ENCODE results near the gene ENPP6. TPM values are rescaled to one million over a fixed set of nuclear protein-coding genes. Genes with fewer than 3 reads are reported as not detected.

The ENPP6 gene
- total RNA-seq, 3 donors from 2014 or later (not counting 1 experiment from before 2014, with no cell fraction given) = 0.23 TPM; not detected in 2

DNA sequence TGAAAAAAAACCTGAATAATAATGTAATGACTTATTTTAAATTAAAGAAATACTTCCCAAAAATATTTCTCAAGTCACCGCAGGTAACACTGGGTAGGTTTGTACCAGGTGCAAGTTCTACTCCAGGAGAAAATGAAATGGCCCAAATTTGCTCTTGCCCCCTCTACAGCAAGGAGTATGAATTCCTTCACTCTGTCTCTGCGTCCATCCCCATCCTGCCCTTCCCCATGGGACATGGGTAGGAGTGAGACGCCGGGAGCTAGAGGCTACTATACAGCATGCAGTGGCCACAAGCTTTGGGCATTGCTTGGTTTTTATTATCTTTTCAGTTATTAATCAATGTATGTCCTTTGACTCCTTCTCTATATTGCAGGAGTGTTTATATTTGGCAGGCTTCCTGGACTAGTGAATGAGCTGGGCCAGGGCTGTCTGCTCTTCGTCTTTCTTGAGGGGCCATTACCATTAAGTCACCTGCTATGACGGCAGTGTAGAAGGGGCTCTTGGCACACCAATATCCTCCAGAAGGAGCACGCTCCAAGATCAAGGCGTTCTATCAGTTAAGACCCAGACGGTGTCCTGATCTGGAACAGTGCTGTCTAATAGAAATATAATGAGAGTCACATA is 149.6 kb downstream of the ENPP6 start:
- Histone ChIP-seq H3K4me3 (ENCODE audit: low read length) (no peak overlapping the region), H3K27ac (ENCODE audit: low read length) (no peak overlapping the region), H3K4me1 (ENCODE audit: control insufficient read depth, insufficient read depth, low read length) (no peaks in the 10 kb centered on the region), H3K36me3 (ENCODE audit: control insufficient read depth, insufficient read depth, low read length) (no peaks in the 10 kb centered on the region), H3K9me3 (ENCODE audit: control insufficient read depth, insufficient read depth, low read length) (no peaks in the 10 kb centered on the region), H3K27me3 (ENCODE audit: control insufficient read depth, insufficient read depth, low read length) (no peaks in the 10 kb centered on the region)
- H3K27me3 Mint-ChIP-seq (ENCODE audit: low read depth in 2 of 2) = peaks cover 2 to 23% of the 10 kb centered on the region in 2 donors
- H3K4me3 Mint-ChIP-seq = no peak overlapping the region
- H3K9me3 Mint-ChIP-seq = peaks cover 0 to 2% of the 10 kb centered on the region in 2 donors
- no peaks in the 10 kb centered on the region for H3K4me1 Mint-ChIP-seq
- TF ChIP-seq, protein P1, sequence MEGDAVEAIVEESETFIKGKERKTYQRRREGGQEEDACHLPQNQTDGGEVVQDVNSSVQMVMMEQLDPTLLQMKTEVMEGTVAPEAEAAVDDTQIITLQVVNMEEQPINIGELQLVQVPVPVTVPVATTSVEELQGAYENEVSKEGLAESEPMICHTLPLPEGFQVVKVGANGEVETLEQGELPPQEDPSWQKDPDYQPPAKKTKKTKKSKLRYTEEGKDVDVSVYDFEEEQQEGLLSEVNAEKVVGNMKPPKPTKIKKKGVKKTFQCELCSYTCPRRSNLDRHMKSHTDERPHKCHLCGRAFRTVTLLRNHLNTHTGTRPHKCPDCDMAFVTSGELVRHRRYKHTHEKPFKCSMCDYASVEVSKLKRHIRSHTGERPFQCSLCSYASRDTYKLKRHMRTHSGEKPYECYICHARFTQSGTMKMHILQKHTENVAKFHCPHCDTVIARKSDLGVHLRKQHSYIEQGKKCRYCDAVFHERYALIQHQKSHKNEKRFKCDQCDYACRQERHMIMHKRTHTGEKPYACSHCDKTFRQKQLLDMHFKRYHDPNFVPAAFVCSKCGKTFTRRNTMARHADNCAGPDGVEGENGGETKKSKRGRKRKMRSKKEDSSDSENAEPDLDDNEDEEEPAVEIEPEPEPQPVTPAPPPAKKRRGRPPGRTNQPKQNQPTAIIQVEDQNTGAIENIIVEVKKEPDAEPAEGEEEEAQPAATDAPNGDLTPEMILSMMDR (IDR thresholded peaks at IDR 0.05) = no peak
- H3K27ac Mint-ChIP-seq = no peak overlapping the region
- no peaks in the 10 kb centered on the region for H3K36me3 Mint-ChIP-seq
- WGBS (ENCODE audit: insufficient coverage) = 83% methylated on average over 6 of the region's 9 CpGs
- DNase-seq (no peak), ATAC-seq (no peak)
- intact Hi-C loops (cut with micrococcal nuclease) = no loop called here

DNA sequence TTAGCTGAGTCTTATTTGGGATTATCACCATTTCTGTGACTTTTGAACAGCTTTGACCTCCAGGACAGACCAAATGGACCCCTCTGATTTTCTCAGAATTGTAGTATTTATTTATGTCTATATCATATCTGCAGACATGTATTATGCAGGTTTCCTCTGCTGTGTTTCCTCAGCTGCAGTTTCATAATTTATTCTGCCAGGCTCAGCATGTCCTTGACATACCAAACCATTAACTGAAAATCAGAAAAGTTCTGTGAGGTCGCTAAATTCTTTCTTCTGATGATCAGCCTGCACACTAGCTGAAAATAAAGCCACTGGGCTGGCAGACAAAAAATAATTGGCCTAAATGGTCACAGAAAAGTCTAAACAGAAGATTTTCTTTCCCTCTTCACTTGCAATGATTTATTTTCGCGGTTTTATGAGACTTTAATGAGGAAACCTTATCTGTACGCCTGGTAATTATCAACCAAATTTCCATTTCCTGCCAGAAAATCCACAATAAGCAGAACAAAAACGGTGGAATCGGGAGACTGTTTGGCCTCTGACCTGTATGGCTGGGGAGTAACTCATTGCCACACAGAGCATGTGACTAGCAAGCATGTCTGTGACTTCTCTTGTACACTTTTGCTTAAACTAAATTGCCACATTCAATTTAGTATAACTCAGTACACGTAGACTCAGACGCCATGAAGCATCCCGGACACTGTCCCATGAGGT is 150.9 kb downstream of the ENPP6 start:
- Histone ChIP-seq H3K27me3 (ENCODE audit: control insufficient read depth, insufficient read depth, low read length) (no peaks in the 10 kb centered on the region), H3K4me3 (ENCODE audit: low read length) (no peak overlapping the region), H3K36me3 (ENCODE audit: control insufficient read depth, insufficient read depth, low read length) (no peaks in the 10 kb centered on the region), H3K4me1 (ENCODE audit: control insufficient read depth, insufficient read depth, low read length) (no peaks in the 10 kb centered on the region), H3K27ac (ENCODE audit: low read length) (no peak overlapping the region), H3K9me3 (ENCODE audit: control insufficient read depth, insufficient read depth, low read length) (no peaks in the 10 kb centered on the region)
- Mint-ChIP-seq H3K4me1 (no peaks in the 10 kb centered on the region), H3K27ac (no peak overlapping the region), H3K4me3 (no peak overlapping the region), H3K27me3 (ENCODE audit: low read depth in 2 of 2) (peaks cover 2 to 23% of the 10 kb centered on the region in 2 donors), H3K36me3 (no peaks in the 10 kb centered on the region), H3K9me3 (peaks cover 0 to under 1% of the 10 kb centered on the region in 2 donors)
- ATAC-seq (no peak), DNase-seq (no peak)
- TF ChIP-seq, protein P1 (IDR thresholded peaks at IDR 0.05) = no peak
- 63% methylated on average over 9 of the region's 9 CpGs for whole genome bisulfite sequencing (ENCODE audit: insufficient coverage)
- intact Hi-C loops (cut with micrococcal nuclease) = no loop called here

DNA sequence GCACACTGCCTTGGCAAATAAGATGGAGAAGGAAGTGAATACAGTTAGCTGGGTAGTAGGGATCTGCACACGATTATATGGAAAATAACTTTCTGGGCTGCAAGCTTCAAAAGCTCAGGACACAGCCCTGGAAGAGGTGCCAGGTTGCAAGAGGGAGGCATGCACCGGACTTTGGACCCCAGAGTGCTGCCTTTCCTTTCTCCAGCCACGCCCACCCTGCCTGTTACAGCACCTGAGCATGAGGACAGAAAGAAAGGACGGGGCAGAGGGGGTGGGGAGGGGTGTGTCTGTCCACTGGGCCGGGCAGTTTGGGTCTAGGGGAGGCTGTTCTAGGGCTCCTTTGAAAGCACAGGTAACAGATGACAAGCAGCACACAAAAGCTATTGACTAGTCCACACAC is 152.8 kb downstream of the ENPP6 start:
- ATAC-seq = no peak
- 83% methylated on average over 5 of the region's 5 CpGs for WGBS (ENCODE audit: insufficient coverage)
- H3K4me1 Mint-ChIP-seq = no peaks in the 10 kb centered on the region
- no peaks in the 10 kb centered on the region for H3K27me3 ChIP-seq (ENCODE audit: control insufficient read depth, insufficient read depth, low read length)
- no peak overlapping the region for H3K27ac ChIP-seq (ENCODE audit: low read length)
- no peak overlapping the region for H3K4me3 Mint-ChIP-seq
- H3K27me3 Mint-ChIP-seq (ENCODE audit: low read depth in 2 of 2) = peaks cover 0 to 23% of the 10 kb centered on the region in 2 donors
- TF ChIP-seq, protein P1 (IDR thresholded peaks at IDR 0.05) = no peak
- no peaks in the 10 kb centered on the region for H3K36me3 Mint-ChIP-seq
- no peak for DNase-seq
- no peaks in the 10 kb centered on the region for H3K4me1 ChIP-seq (ENCODE audit: control insufficient read depth, insufficient read depth, low read length)
- no peak overlapping the region for H3K27ac Mint-ChIP-seq
- no peak overlapping the region for H3K4me3 ChIP-seq (ENCODE audit: low read length)
- intact Hi-C loops (cut with micrococcal nuclease) = no loop called here
- H3K9me3 Mint-ChIP-seq = no peaks in the 10 kb centered on the region
- no peaks in the 10 kb centered on the region for H3K36me3 ChIP-seq (ENCODE audit: control insufficient read depth, insufficient read depth, low read length)
- H3K9me3 ChIP-seq (ENCODE audit: control insufficient read depth, insufficient read depth, low read length) = no peaks in the 10 kb centered on the region

All from natural killer cell (primary cell).